A673 (cell line): ENCODE measurements around the gene LARP4B. TPM values are rescaled to one million over a fixed set of nuclear protein-coding genes. Genes with fewer than 3 reads are reported as not detected.
A peak's percentile ranks its signal among the peaks of the same experiment; 100 is the strongest.

Experiments
- BruUV-seq: library from RNA; stranded (reverse); fragments of 400-500 nt; replicated peaks from 2 replicates; lab custom pipeline; 2021; lab: Mats Ljungman, UMichigan
- CTCF ChIA-PET: fragments of 300-600 bp; sonication (Branson Sonifier 250); formaldehyde crosslinking; loops from one replicate; lab custom pipeline; 2022; ENCODE audit warnings: antibody characterized with exemption; lab: Charles Lee
- POLR2A ChIA-PET: fragments of 300-600 bp; sonication (Branson Sonifier 250); formaldehyde crosslinking; loops from one replicate; lab custom pipeline; 2022; ENCODE audit warnings: antibody characterized with exemption; ENCODE audit not compliant: low non-redundant PET; lab: Charles Lee
- DNase-seq: peaks from one replicate; pipeline ENCODE4 v3.0.0-alpha.2; 2015; ENCODE audit warnings: low spot score
- H3K27ac ChIP-seq: fragments of 200-600 bp; sonication (generic); 2 replicates; pipeline ENCODE4 v1.5.1; 2016; ENCODE audit warnings: mixed run types, low read depth, mild to moderate bottlenecking, mixed read lengths, antibody characterized with exemption, low read length; ENCODE audit not compliant: poor library complexity, severe bottlenecking
- H3K27me3 ChIP-seq: fragments of 200-600 bp; sonication (generic); replicated peaks from 2 replicates; pipeline ENCODE4 v1.6.1; 2017; ENCODE audit warnings: mixed run types, low read depth, mild to moderate bottlenecking, mixed read lengths, antibody characterized with exemption, low read length; ENCODE audit not compliant: insufficient read depth, poor library complexity
- H3K36me3 ChIP-seq: fragments of 200-600 bp; sonication (generic); 2 replicates; pipeline ENCODE4 v1.6.1; 2016; ENCODE audit warnings: mixed run types, mild to moderate bottlenecking, mixed read lengths, antibody characterized with exemption, low read length; ENCODE audit not compliant: insufficient read depth, poor library complexity, severe bottlenecking
- H3K4me1 ChIP-seq: fragments of 200-600 bp; sonication (generic); 2 replicates; pipeline ENCODE4 v1.6.1; 2017; ENCODE audit warnings: mixed run types, mild to moderate bottlenecking, mixed read lengths, antibody characterized with exemption, low read length; ENCODE audit not compliant: insufficient read depth, poor library complexity, severe bottlenecking
- H3K4me3 ChIP-seq: fragments of 200-600 bp; sonication (generic); 2 replicates; pipeline ENCODE4 v1.5.1; 2016; ENCODE audit warnings: low read depth, mixed run types, mild to moderate bottlenecking, mixed read lengths, low read length; ENCODE audit not compliant: poor library complexity, severe bottlenecking
- H3K9me3 ChIP-seq: fragments of 200-600 bp; sonication (generic); 2 replicates; pipeline ENCODE4 v1.6.1; 2016; ENCODE audit warnings: mixed run types, low read depth, mild to moderate bottlenecking, mixed read lengths, antibody characterized with exemption, low read length; ENCODE audit not compliant: poor library complexity, severe bottlenecking
- EZH2 ChIP-seq: fragments of 200-600 bp; sonication (generic); IDR thresholded peaks from 2 replicates; pipeline ENCODE4 v1.6.1; 2017; ENCODE audit warnings: borderline replicate concordance, low read depth, mild to moderate bottlenecking, mixed read lengths, antibody characterized with exemption, low read length; ENCODE audit not compliant: poor library complexity, severe bottlenecking
- intact Hi-C: fragments of 100-400 bp; cut with micrococcal nuclease; formaldehyde crosslinking; loops from one replicate; pipeline ENCODE4 v1.10.0; 2022; ENCODE audit not compliant: unreplicated experiment
- total RNA-seq: library from RNA; stranded (reverse); gene quantifications from 2 replicates; pipeline ENCODE4 v1.2.3, GENCODE V29; 2021
- TF ChIP-seq, protein P1 (sequence below): fragments of 300-800, 200-600 bp; sonication (generic); conservative IDR thresholded peaks from 2 replicates; pipeline ENCODE4 v1.5.1; 2017; ENCODE audit warnings: low read depth, mild to moderate bottlenecking, antibody characterized with exemption, low read length, moderate library complexity, mixed read lengths

The LARP4B gene
- total RNA-seq, 1 experiment from 2014 or later = 101 TPM

DNA sequence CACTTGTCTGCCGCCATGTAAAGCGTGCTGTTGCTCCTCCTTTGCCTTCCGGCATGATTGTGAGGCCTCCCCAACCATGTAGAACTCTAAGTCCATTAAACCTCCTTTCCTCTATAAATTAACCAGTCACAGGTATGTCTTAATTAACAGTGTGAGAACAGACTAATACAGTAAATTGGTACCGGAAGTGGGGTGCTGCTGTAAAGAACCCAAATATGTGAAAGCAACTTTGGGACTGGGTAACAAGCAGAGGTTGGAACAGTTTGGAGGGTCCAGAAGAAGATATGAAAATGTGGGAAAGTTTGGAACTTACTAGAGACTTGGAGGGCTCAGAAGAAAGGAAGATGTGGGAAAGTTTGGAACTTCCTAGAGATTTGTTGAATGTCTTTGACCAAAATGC, 135.3 kb downstream of the LARP4B start:
- POLR2A ChIA-PET = no interaction called here
- Histone ChIP-seq H3K4me1 (no peaks in the 10 kb centered on the region), H3K9me3 (peaks cover 6% of the 10 kb centered on the region), H3K4me3 (no peak overlapping the region), H3K27ac (no peak overlapping the region), H3K36me3 (no peaks in the 10 kb centered on the region), H3K27me3 (no peaks in the 10 kb centered on the region)
- intact Hi-C loops = no loop called here
- TF ChIP-seq EZH2 = no peak
- TF ChIP-seq, protein P1, sequence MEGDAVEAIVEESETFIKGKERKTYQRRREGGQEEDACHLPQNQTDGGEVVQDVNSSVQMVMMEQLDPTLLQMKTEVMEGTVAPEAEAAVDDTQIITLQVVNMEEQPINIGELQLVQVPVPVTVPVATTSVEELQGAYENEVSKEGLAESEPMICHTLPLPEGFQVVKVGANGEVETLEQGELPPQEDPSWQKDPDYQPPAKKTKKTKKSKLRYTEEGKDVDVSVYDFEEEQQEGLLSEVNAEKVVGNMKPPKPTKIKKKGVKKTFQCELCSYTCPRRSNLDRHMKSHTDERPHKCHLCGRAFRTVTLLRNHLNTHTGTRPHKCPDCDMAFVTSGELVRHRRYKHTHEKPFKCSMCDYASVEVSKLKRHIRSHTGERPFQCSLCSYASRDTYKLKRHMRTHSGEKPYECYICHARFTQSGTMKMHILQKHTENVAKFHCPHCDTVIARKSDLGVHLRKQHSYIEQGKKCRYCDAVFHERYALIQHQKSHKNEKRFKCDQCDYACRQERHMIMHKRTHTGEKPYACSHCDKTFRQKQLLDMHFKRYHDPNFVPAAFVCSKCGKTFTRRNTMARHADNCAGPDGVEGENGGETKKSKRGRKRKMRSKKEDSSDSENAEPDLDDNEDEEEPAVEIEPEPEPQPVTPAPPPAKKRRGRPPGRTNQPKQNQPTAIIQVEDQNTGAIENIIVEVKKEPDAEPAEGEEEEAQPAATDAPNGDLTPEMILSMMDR = no peak
- no TSS peak for BruUV-seq
- CTCF ChIA-PET = no interaction called here
- DNase-seq = no peak

DNA sequence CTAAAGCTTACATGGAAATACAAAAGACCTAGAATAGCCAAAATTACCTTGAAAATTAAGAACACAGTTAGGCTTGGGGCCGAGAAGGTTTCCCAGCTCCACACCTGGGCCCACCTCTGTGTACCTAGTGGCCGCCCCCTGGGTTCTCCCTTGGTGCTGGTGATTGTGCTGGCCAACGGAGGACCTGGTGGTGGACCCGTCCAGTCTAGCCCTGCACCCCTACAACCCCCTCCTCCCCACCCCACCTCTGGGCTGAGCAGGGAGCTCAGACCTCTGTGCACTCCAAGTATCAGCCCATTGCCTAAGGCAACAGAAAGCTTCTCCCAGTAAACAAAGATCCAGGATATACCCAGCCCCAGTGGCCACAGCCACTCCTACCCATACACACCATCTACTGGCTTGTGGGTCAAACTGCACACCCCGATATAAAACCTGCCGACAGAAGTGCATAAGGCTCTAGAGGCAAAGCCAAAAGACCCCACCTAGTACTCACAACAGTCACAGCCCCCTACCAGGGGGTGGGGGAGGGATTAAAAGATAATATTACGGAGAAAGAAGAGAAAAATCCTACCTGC, 137.0 kb downstream of the LARP4B start:
- Histone ChIP-seq H3K27me3 (no peaks in the 10 kb centered on the region), H3K4me3 (no peak overlapping the region), H3K36me3 (no peaks in the 10 kb centered on the region), H3K27ac (no peak overlapping the region), H3K4me1 (no peaks in the 10 kb centered on the region), H3K9me3 (peaks cover 6% of the 10 kb centered on the region)
- no TSS peak for BruUV-seq
- DNase-seq = peak; percentile 51
- TF ChIP-seq, protein P1 = peak; percentile 48
- no peak for TF ChIP-seq EZH2
- ChIA-PET CTCF (interaction anchor here (0.6 kb wide), 1 partner anchor 524 kb away, joined by 3 read pairs; no protein-coding TSS in a partner anchor), POLR2A (no interaction called here)
- intact Hi-C loops = no loop called here

DNA sequence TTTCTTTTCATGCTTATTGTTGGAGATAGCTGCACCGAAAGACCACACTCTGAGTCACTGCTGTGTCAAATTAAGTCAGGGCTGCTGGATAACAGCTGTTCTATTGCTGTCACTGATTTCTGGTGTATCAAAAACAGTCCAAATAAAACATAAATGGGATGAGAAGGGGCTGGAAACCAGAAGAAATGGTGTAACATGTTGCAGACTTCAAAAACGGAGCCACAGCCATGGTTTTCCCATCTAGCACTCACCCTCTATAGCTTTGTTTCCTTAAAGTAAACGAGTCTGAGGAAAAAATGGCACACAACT, 138.8 kb downstream of the LARP4B start:
- no peaks in the 10 kb centered on the region for H3K4me1 ChIP-seq
- ChIA-PET POLR2A (no interaction called here), CTCF (interaction anchor here (0.6 kb wide), 1 partner anchor 422 kb away, joined by 3 read pairs; no protein-coding TSS in a partner anchor)
- DNase-seq = no peak
- no peak overlapping the region for H3K27ac ChIP-seq
- intact Hi-C loops = no loop called here
- peaks cover 6% of the 10 kb centered on the region for H3K9me3 ChIP-seq
- H3K4me3 ChIP-seq = no peak overlapping the region
- H3K36me3 ChIP-seq = no peaks in the 10 kb centered on the region
- BruUV-seq = TSS peak; percentile 24
- TF ChIP-seq EZH2 = no peak
- TF ChIP-seq, protein P1 = no peak
- H3K27me3 ChIP-seq = no peaks in the 10 kb centered on the region
